GM12878 (cell line): ENCODE measurements around the gene SNAP29. TPM values are rescaled to one million over a fixed set of nuclear protein-coding genes. Genes with fewer than 3 reads are reported as not detected.

Source experiments
- ATAC-seq: fragments of 200-7000 bp; cut with Tn5 transposase; 3 replicates; pipeline ENCODE4 v1.9.1; 2020; ENCODE audit warnings: mild to moderate bottlenecking, moderate library complexity
- BruUV-seq: library from RNA; stranded (reverse); fragments of 400-500 nt; replicated peaks from 2 replicates; lab custom pipeline; 2021; lab: Mats Ljungman, UMichigan
- CTCF ChIA-PET: fragments of 300-600 bp; sonication (Branson Sonifier 250); formaldehyde crosslinking; extraction: SDS; loops from one replicate; lab custom pipeline; 2021; ENCODE audit warnings: inconsistent platforms; lab: Yijun Ruan, JAX
- POLR2A ChIA-PET: fragments of 350-600 bp; formaldehyde crosslinking; extraction: SDS; loops from one replicate; lab custom pipeline; 2021; ENCODE audit warnings: inconsistent platforms; lab: Charles Lee
- RAD21 ChIA-PET: fragments of 300-600 bp; sonication (Branson Sonifier 250); formaldehyde crosslinking; loops from one replicate; lab custom pipeline; 2023; ENCODE audit warnings: antibody characterized with exemption; ENCODE audit not compliant: unreplicated experiment; lab: Charles Lee
- SMC1A ChIA-PET: fragments of 300-600 bp; sonication (Branson Sonifier 250); formaldehyde crosslinking; loops from one replicate; lab custom pipeline; 2023; ENCODE audit not compliant: unreplicated experiment, uncharacterized antibody; lab: Charles Lee
- DNase-seq: peaks from one replicate; pipeline ENCODE4 v3.0.0-alpha.2; 2011; ENCODE audit warnings: low read depth, low spot score
- FAIRE-seq: peaks from 3 replicates; lab custom pipeline; 2011; peaks lifted over from hg19 to GRCh38; lab: Jason Lieb, UNC
- H2AFZ ChIP-seq: 2 replicates; pipeline ENCODE4 v1.6.0; 2011; ENCODE audit warnings: low read depth, low read length, control low read depth; ENCODE audit not compliant: control insufficient read depth
- H3K27ac ChIP-seq: 2 replicates; pipeline ENCODE4 v1.5.1; 2011; ENCODE audit warnings: control low read depth; ENCODE audit not compliant: control insufficient read depth, insufficient read depth
- H3K27me3 ChIP-seq, 2 experiments: replicated peaks in 1 of 2; 2 replicates each; pipeline versions ENCODE4 v1.6.0 to v1.6.1; 2011; ENCODE audit warnings: low read length in 1 of 2; ENCODE audit not compliant: control insufficient read depth in 2 of 2, insufficient read depth in 2 of 2
- H3K36me3 ChIP-seq, 2 experiments: 2 replicates each; pipeline ENCODE4 v1.5.1; 2011; ENCODE audit warnings: low read length in 1 of 2; ENCODE audit not compliant: control insufficient read depth in 2 of 2, insufficient read depth in 2 of 2
- H3K4me1 ChIP-seq: 2 replicates; pipeline ENCODE4 v1.6.1; 2011; ENCODE audit warnings: mild to moderate bottlenecking, low read length, moderate library complexity, mixed read lengths; ENCODE audit not compliant: control insufficient read depth, insufficient read depth
- H3K4me2 ChIP-seq: 2 replicates; pipeline ENCODE4 v1.6.0; 2011; ENCODE audit warnings: control low read depth; ENCODE audit not compliant: control insufficient read depth, insufficient read depth
- H3K4me3 ChIP-seq: fragments of 200-600 bp; sonication (generic); 2 replicates; pipeline ENCODE4 v1.5.1; 2016
- H3K79me2 ChIP-seq: 2 replicates; pipeline ENCODE4 v1.6.0; 2011; ENCODE audit warnings: low read length; ENCODE audit not compliant: control insufficient read depth, insufficient read depth
- H3K9ac ChIP-seq: 2 replicates; pipeline ENCODE4 v1.8.0; 2011; ENCODE audit warnings: low read length, control low read depth, mixed read lengths; ENCODE audit not compliant: control insufficient read depth, insufficient read depth
- H3K9me3 ChIP-seq: replicated peaks from 3 replicates; pipeline ENCODE4 v1.5.1; 2011; ENCODE audit warnings: mild to moderate bottlenecking, low read length; ENCODE audit not compliant: control insufficient read depth, insufficient read depth
- H4K20me1 ChIP-seq: 2 replicates; pipeline ENCODE4 v1.6.0; 2011; ENCODE audit not compliant: control insufficient read depth, insufficient read depth
- MLLT1 ChIP-seq: fragments of 450-650 bp; IDR thresholded peaks from 2 replicates; pipeline ENCODE4 v1.6.1; 2016; ENCODE audit warnings: mild to moderate bottlenecking
- SMAD1 ChIP-seq: fragments of 450-650 bp; IDR thresholded peaks from 2 replicates; pipeline ENCODE4 v1.6.1; 2018; ENCODE audit warnings: mild to moderate bottlenecking, low read depth; ENCODE audit not compliant: partially characterized antibody
- SPI1 ChIP-seq: IDR thresholded peaks from 2 replicates; pipeline ENCODE4 v1.6.1; 2011; ENCODE audit warnings: low read depth, mild to moderate bottlenecking, low read length, moderate library complexity, borderline replicate concordance; ENCODE audit not compliant: insufficient read depth
- ZNF274 ChIP-seq: IDR thresholded peaks from one replicate; pipeline ENCODE4 v1.8.0; 2011; ENCODE audit not compliant: insufficient read length, insufficient read depth
- WGBS: methylation state at CpG from one replicate; pipeline ENCODE4 v1.1.6; 2016; ENCODE audit warnings: low lambda C conversion rate; ENCODE audit not compliant: insufficient replicate concordance, insufficient coverage; ENCODE audit errors: missing lambda C conversion rate; 5-methylcytosine and 5-hydroxymethylcytosine counted together
- in situ Hi-C: fragments of 300-500 bp; cut with MboI; formaldehyde crosslinking; loops from 9 replicates; pipeline ENCODE4 v1.14.3; 2018; ENCODE audit warnings: mixed read lengths
- intact Hi-C: fragments of 100-400 bp; cut with micrococcal nuclease; formaldehyde crosslinking; loops from one replicate; pipeline ENCODE4 v1.14.2; 2022; ENCODE audit not compliant: unreplicated experiment
- polyA plus RNA-seq, 11 experiments: library from polyadenylated mRNA; depleted of rRNA in 4 of 11; unstranded in 6 of 11; stranded (reverse) in 5 of 11; fragments of >200 nt; fragmentation: Nextera tagmentation in 4 of 11; fragmentation: Illumina TruSeq in 1 of 11; extraction: Ambion mirVana in 4 of 11; extraction: Trizol in 1 of 11; gene quantifications; 1 replicate in 1 of 11; 2 replicates in 10 of 11; pipeline versions ENCODE4 v1.2.1 to v1.2.3, GENCODE V29; 2011 to 2016; ENCODE audit warnings: inconsistent platforms in 2 of 11, missing spikeins in 2 of 11, low read depth in 1 of 11
- total RNA-seq, 4 experiments: library from RNA; depleted of rRNA in 3 of 4; stranded (reverse); fragments of >200 nt in 3 of 4; fragmentation: Illumina TruSeq in 1 of 4; extraction: Trizol in 1 of 4; gene quantifications; 2 replicates each; pipeline versions ENCODE4 v1.2.1 to v1.2.3, GENCODE V29; 2013 to 2021

Gene SNAP29
- total and polyA plus RNA-seq, 10 of the 15 experiments (the other 5 are each of a cell fraction or from before 2014, with no cell fraction given): 4.7 to 45.7 (median 27.9) TPM

- WGBS: 47% methylated on average over 3 of the region's 3 CpGs
- no peak overlapping the region for H2AFZ ChIP-seq
- intact Hi-C loops (no loop called here), in situ Hi-C loops (no loop called here)
- peaks cover 87% of the 10 kb centered on the region for H3K79me2 ChIP-seq
- no peak for FAIRE-seq
- peaks cover 13% of the 10 kb centered on the region for H3K4me1 ChIP-seq
- H3K4me3 ChIP-seq: peak overlapping the region; percentile 92
- DNase-seq: no peak
- H3K27ac ChIP-seq: peak overlapping the region; percentile 25; the same call in 1 of the 2 replicates
- POLR2A ChIA-PET: interaction anchor here (0.8 to 1.1 kb wide), 3 partner anchors 13 to 81 kb away, joined by 3 to 4 read pairs (median 3); partner anchors contain the start of gene THAP7
- TF ChIP-seq ZNF274: no peak
- TF ChIP-seq MLLT1: no peak
- no peak for TF ChIP-seq SPI1
- TF ChIP-seq SMAD1: no peak
- no peaks in the 10 kb centered on the region for H3K27me3 ChIP-seq
- ATAC-seq: no peak
- peak overlapping the region; percentile 72 for H3K9ac ChIP-seq
- H4K20me1 ChIP-seq: peaks cover 5% of the 10 kb centered on the region; the same call in 1 of the 2 replicates
- no peaks in the 10 kb centered on the region for H3K9me3 ChIP-seq
- no TSS peak for BruUV-seq
- RAD21 ChIA-PET: interaction anchor here (1.5 kb wide), 1 partner anchor 19 kb away, joined by 3 read pairs; no protein-coding TSS in a partner anchor
- H3K36me3 ChIP-seq: peaks cover 1 to 4% of the 10 kb centered on the region in 2 experiments; a peak in 3 of 4 replicates
- peak overlapping the region; percentile 92 for H3K4me2 ChIP-seq
- SMC1A ChIA-PET: interaction anchor here (1.2 kb wide), 1 partner anchor 35 kb away, joined by 5 read pairs; no protein-coding TSS in a partner anchor
- CTCF ChIA-PET: interaction anchor here (0.9 to 2.3 kb wide), 4 partner anchors 8 to 82 kb away, joined by 4 to 8 read pairs (median 5); partner anchors contain the start of gene THAP7
These were observed 62.0 kb downstream of the SNAP29 start for GRCh38 chr22:20920881-20921203.
